SU-DHL-6 (cell line): ENCODE data around the gene GUCA2B.

Experiments
- CTCF ChIP-seq: fragments of 200-600 bp; sonication (generic); IDR thresholded peaks from one replicate; pipeline ENCODE4 v1.5.1; 2017; ENCODE audit warnings: antibody characterized with exemption, mild to moderate bottlenecking, low read length, moderate library complexity; ENCODE audit not compliant: insufficient read depth, poor library complexity, severe bottlenecking
- EZH2phosphoT487 ChIP-seq: fragments of 200-600 bp; sonication (generic), shearing (Covaris generic); conservative IDR thresholded peaks from 2 replicates; pipeline ENCODE4 v1.6.1; 2018; ENCODE audit warnings: mild to moderate bottlenecking, antibody characterized with exemption, low read length, moderate library complexity, mixed read lengths

DNA sequence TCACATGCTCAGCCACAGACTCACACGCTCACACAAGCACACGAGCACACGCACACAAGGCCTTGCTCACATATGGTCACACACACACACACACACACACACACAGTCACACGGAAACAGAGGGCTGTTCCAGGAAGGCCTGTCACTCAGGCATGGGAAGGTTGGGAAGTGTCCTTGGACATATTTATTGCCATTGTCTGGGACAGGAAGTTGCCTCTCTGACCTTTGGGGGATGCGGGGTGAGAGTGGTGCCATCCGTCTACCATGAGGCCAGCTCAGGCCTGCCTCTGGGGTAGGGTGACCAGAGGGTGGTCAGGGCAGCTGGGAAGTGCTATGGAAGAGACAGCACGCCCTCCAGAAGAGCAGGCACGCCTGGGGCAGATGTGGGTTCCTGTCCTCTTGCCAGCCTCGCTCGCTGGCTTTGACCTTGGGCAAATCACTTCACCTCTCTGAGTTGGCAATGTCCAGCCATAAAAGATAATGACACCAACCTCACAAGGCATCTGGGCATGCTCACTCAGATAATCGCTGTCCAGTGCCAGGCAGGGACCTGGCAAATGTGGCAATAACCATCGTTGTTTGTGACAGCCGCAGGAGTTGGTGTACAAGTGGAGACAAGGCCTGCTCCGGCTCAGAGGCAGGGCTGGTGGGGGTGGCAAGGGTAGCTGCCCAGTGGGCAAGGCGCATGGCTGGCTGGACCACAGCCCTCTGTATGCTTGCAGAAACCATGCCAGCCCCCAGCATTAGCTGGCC is 19.3 kb downstream of the GUCA2B start:
- TF ChIP-seq CTCF (no peak), EZH2phosphoT487 (no peak)
